ENCODE measurements around the gene IL21R.

- TF ChIP-seq CTCF (IDR thresholded peaks at IDR 0.05) = no peak
- no peak for TF ChIP-seq POLR2AphosphoS5 (IDR thresholded peaks at IDR 0.05)
- TF ChIP-seq EP300 (IDR thresholded peaks at IDR 0.05; ENCODE audit: low read depth) = no peak
- no peak for TF ChIP-seq POLR2A (IDR thresholded peaks at IDR 0.05)
These were observed 72.1 kb downstream of the IL21R start for GRCh38 chr16:27474041-27474440.
